Activated naive CD4-positive, alpha-beta T cell treated with anti-CD3 and anti-CD28 coated beads for 36 hours (primary cell): ENCODE data around the gene TUBGCP3. TPM values are rescaled to one million over a fixed set of nuclear protein-coding genes. Genes with fewer than 3 reads are reported as not detected.

Source experiments
- CTCF ChIA-PET: fragments of 350-600 bp; sonication (Branson Sonifier 250); formaldehyde crosslinking; loops from one replicate; lab custom pipeline; 2021; ENCODE audit warnings: antibody characterized with exemption; lab: Charles Lee
- DNase-seq: peaks from one replicate; pipeline ENCODE4 v3.0.0-alpha.2; 2020
- H3K27ac Mint-ChIP-seq: one replicate; pipeline ENCODE4 v1.8.0; 2021; ENCODE audit warnings: mild to moderate bottlenecking, mixed read lengths
- H3K27me3 Mint-ChIP-seq: one replicate; pipeline ENCODE4 v1.8.0; 2021; ENCODE audit warnings: low read depth, mixed read lengths
- H3K36me3 Mint-ChIP-seq: one replicate; pipeline ENCODE4 v1.8.0; 2021; ENCODE audit warnings: low read depth, mixed read lengths
- H3K4me1 Mint-ChIP-seq: one replicate; pipeline ENCODE4 v1.8.0; 2021; ENCODE audit warnings: low read depth, mixed read lengths
- H3K4me3 Mint-ChIP-seq: one replicate; pipeline ENCODE4 v1.8.0; 2021; ENCODE audit warnings: mild to moderate bottlenecking, moderate library complexity, mixed read lengths
- H3K9me3 Mint-ChIP-seq: one replicate; pipeline ENCODE4 v1.8.0; 2021; ENCODE audit warnings: mixed read lengths
- intact Hi-C: fragments of 100-400 bp; cut with micrococcal nuclease; formaldehyde crosslinking; loops from one replicate; pipeline ENCODE4 v1.15.1; 2023
- total RNA-seq, 2 experiments: library from RNA; stranded (reverse); gene quantifications; one replicate each; pipeline ENCODE4 v1.2.3, GENCODE V29; 2021

TUBGCP3 gene
- total RNA-seq, 2 experiments from 2014 or later: 87.5 to 88.3 TPM

DNA sequence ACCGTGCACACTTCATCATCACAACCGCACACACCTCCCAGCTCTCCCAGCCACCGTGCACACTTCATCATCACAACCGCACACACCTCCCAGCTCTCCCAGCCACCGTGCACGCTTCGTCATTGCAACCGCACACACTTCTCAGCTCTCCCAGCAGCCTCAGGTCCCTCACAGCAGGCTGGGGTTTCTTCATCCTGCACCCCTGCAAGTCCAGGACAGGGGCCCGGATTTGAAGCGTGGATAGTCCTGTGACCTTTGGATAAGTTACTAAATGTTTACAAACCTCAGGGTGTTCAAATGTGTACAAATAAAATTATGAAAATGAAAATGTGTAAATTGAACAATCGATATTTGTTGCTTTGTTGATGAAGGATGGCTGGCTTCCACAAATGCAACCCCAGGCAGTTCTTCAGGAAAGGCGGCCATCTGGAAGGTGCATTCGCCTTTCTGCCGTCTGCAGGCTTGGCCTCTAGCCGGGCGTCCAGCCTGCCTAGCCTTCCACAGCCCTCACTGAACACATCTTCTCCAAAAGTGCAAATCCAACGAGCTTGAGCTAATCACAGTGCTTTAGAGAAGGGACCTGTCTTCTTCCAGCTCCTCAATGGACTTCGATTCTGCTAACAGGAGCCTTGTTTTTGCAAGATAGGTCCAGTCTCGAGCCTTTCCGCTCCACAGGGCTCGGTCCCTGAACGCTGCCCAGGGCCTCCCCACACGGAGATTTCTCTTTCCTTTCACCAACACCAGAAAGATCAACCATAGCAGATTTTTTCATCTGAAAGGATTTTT, 137.6 kb downstream of the TUBGCP3 start:
- H3K27me3 Mint-ChIP-seq: peaks cover 4% of the 10 kb centered on the region
- no peaks in the 10 kb centered on the region for H3K36me3 Mint-ChIP-seq
- no peaks in the 10 kb centered on the region for H3K4me1 Mint-ChIP-seq
- intact Hi-C loops: no loop called here
- H3K4me3 Mint-ChIP-seq: no peak overlapping the region
- CTCF ChIA-PET: no interaction called here
- no peaks in the 10 kb centered on the region for H3K9me3 Mint-ChIP-seq
- no peak for DNase-seq
- H3K27ac Mint-ChIP-seq: no peak overlapping the region

DNA sequence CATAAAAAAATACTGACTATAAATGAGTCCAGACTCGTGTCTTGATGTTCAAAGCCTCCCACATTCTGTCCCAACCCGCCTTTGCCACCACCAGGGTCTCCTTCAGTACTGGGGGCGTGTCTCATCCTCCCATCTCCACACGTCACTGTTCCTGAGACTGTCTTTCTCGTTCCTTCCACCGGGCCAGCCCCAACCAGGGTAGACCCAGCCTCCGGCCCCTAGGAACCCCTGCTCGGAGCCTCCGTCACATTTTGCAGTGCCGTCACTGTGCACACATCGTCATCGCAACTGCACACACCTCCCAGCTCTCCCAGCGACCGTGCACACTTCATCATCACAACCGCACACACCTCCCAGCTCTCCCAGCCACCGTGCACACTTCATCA, 138.4 kb downstream of the TUBGCP3 start:
- no peaks in the 10 kb centered on the region for H3K36me3 Mint-ChIP-seq
- H3K4me1 Mint-ChIP-seq: no peaks in the 10 kb centered on the region
- no peaks in the 10 kb centered on the region for H3K9me3 Mint-ChIP-seq
- no peak for DNase-seq
- intact Hi-C loops: no loop called here
- CTCF ChIA-PET: no interaction called here
- H3K27ac Mint-ChIP-seq: no peak overlapping the region
- H3K4me3 Mint-ChIP-seq: no peak overlapping the region
- H3K27me3 Mint-ChIP-seq: peaks cover 6% of the 10 kb centered on the region

DNA sequence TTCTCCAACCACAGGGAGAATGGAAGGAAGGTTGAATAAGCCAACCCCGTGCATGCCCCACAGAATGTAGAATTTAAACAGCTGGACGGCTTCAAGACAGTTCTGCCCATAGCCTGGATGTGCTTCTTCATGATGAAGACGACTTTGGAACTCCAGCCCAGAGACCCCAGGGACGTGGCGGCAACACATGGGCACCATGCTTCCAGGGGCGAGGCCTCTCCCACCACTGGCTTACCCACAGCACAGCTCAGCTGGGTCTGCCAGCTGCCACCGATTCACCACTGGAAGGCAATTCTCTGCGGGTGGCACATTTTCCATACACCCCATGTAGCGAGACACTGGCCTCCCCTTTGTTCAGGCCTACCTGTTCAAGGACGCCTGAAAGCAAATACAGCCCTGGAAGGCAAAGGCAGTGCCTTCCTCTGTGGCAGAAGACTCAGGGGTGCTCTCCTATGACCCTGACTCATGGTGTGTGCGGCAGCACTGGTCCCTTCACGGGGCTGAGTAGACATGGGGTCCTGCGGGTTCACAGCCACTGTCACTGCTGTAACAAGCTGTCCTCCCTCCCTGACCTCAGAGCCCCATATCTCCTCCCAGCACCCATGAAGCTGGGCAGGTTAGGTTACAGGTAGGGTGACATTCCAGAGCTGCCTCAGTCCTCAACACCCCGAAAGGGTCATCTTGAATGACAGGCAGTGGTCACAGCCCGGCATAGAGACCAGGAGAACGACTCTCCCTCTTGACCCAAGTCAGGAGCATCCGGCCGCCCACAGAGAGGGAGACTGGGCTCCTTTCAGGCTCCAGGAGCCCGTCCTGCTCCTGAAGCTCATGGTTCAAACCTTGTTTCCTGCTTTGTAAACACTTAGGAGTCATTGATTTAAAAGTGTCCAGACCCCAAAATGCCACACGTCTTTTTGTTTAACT, 139.1 kb downstream of the TUBGCP3 start:
- intact Hi-C loops: no loop called here
- Mint-ChIP-seq H3K27me3 (peaks cover 9% of the 10 kb centered on the region), H3K27ac (no peak overlapping the region), H3K9me3 (no peaks in the 10 kb centered on the region), H3K4me3 (no peak overlapping the region), H3K4me1 (no peaks in the 10 kb centered on the region), H3K36me3 (no peaks in the 10 kb centered on the region)
- CTCF ChIA-PET: no interaction called here
- DNase-seq: no peak

DNA sequence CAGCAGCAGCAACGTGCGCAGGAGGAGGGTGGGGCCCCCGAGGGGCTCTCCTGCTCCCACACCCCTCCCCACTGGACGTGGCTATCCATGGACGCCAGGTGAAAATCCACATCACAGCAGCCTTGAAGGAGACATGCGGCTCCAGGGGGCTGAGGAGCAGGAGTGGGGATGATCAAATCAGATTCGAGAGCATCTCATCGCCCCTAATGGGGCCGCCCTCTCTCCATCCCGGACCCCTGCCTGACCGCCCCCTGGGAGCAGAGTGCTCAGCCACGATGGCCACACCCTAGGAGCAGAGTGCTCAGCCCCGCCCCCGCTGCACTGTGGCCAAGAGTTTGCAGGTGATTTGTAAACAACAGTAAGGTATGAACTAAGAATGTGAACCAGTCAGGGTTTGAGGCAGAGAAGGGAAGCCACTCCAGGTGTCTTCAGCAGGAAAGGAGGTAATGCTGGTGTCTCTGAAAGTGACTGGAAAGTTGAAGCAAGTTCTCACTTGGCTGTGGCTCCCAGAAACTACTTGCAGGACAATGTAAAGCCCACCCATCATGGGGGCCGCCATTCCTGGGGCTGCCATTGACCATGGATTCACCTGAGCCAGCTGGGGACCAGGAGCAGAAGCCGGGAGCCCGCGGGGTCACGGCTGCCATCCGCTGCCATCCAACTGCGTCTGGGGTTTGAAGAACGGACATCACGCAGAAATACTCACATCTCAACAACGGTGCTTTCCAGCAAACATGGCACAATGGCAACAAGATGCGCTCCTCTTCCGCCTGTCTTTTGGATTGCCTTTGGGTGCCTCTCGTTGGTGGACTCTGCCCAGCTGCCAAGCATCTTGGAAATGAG, 140.0 kb downstream of the TUBGCP3 start:
- no peak overlapping the region for H3K27ac Mint-ChIP-seq
- peaks cover 18% of the 10 kb centered on the region for H3K27me3 Mint-ChIP-seq
- no peak for DNase-seq
- H3K9me3 Mint-ChIP-seq: no peaks in the 10 kb centered on the region
- no peaks in the 10 kb centered on the region for H3K36me3 Mint-ChIP-seq
- intact Hi-C loops: no loop called here
- CTCF ChIA-PET: no interaction called here
- no peaks in the 10 kb centered on the region for H3K4me1 Mint-ChIP-seq
- H3K4me3 Mint-ChIP-seq: no peak overlapping the region

DNA sequence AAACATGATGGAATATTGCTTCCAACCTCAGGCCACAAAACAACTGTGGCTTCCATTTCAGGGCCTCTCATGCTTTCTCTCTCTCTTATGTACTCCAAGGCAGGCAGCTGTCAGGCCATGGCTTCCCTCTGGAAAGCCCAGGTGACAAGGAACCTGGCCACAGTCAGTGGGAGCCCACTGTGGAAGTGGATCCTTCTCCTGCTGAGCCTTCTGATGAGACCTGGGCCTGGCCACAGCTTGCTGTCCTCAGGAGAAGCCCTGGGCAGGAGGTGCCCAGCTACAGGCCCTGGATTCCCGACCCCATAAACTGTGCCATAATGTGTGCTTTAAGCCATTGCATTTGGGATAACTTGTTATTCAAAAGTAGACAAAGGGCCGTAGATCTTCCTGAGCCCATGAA, 140.6 kb downstream of the TUBGCP3 start:
- Mint-ChIP-seq H3K9me3 (no peaks in the 10 kb centered on the region), H3K36me3 (no peaks in the 10 kb centered on the region), H3K27ac (no peak overlapping the region), H3K4me3 (no peak overlapping the region), H3K4me1 (no peaks in the 10 kb centered on the region), H3K27me3 (peaks cover 18% of the 10 kb centered on the region)
- CTCF ChIA-PET: no interaction called here
- no peak for DNase-seq
- intact Hi-C loops: no loop called here

DNA sequence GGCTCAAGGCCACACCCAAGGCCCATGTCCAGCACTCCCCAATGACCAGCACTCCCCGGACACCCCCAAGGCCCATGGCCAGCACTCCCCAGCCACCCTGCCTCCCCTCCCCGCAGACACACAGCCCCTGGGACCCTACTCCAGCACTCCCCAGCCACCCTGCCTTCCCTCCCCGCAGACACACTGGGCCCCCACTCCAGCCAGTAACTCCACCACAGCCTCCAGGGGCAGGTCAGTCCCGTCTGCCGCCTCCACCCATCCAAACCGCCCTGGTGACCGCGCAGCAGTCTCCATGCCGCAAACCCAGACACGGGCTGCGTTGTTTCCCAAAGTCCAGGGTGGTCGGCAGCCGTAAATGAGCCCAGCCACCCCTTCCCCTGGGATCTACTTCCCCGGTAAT, 141.1 kb downstream of the TUBGCP3 start:
- Mint-ChIP-seq H3K27me3 (peaks cover 18% of the 10 kb centered on the region), H3K36me3 (no peaks in the 10 kb centered on the region), H3K4me1 (no peaks in the 10 kb centered on the region), H3K27ac (no peak overlapping the region), H3K4me3 (no peak overlapping the region), H3K9me3 (no peaks in the 10 kb centered on the region)
- CTCF ChIA-PET: interaction anchor here (0.8 kb wide), 1 partner anchor 1375 kb away, joined by 4 read pairs; no protein-coding TSS in a partner anchor
- DNase-seq: no peak
- intact Hi-C loops: no loop called here

DNA sequence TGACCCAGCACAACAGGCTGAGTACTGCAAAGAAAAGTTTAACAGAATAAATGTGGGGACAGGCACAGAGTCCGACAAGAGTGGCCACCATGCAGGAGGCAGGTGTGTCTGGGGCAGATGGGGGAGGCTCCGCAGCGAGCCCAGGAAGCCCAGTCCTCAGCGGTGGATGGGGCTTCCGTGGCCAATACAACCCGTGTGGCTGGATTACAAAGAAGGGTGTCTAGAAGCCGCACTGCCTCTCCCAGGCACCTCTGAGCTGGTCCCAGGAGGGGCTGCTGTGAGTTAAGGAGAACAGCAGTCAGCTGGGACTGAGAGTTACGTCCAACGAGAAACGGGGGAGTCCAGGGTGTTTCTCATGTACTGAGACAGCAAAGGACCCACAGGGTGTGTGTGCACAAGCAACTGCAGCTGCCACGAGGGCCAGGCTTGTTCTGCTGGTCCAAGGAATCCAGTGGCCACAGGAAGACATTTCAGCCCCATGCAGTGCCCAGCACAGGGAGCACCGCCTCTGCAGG, 141.5 kb downstream of the TUBGCP3 start:
- H3K4me1 Mint-ChIP-seq: no peaks in the 10 kb centered on the region
- CTCF ChIA-PET: interaction anchor here (0.8 to 0.9 kb wide), 2 partner anchors 160 to 1374 kb away, joined by 3 to 4 read pairs; no protein-coding TSS in a partner anchor
- H3K27ac Mint-ChIP-seq: no peak overlapping the region
- DNase-seq: no peak
- no peaks in the 10 kb centered on the region for H3K36me3 Mint-ChIP-seq
- H3K4me3 Mint-ChIP-seq: no peak overlapping the region
- H3K27me3 Mint-ChIP-seq: peaks cover 18% of the 10 kb centered on the region
- intact Hi-C loops: no loop called here
- H3K9me3 Mint-ChIP-seq: no peaks in the 10 kb centered on the region

DNA sequence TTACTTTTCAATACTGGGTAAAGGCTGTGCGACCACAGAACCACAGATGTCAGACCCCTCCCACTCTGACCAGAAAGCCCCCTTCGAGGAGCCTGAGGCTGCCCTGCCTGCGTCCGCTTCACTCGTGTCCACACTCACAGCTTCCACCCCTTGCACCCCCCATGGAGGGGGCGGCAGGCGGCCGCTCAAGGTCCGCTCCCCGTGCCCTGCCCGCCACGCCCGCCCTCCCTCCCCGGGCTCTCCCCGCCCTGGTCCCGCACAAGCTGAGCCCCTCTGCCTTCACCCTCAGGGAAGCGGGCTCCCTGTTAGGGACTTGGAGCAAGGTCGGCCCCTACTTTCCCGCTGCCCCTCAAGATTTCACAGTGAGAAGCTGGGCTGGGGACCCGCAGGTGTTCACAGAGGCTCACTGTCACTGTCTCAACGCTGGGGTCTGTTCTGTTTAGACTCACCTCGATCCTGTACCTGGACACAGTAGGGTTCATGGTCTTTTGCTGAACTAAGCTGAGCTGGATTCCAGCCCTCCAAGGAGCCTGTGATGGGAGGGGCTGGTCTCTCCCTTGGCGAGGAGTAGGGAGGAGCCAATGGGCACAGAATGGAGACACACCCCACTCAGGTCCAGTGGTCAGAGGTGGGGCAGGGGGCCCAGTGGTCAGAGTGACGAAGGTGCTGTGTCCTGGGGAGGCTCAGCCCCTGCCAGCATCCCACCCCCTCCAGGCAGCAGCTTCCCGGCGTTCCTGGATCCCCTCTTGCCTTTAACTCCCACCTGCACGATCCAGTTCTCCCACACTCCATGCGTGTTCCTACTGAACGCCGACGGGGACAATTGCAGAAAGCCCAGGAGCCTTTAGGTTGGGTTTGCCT, 142.3 kb downstream of the TUBGCP3 start:
- Mint-ChIP-seq H3K9me3 (no peaks in the 10 kb centered on the region), H3K27me3 (peaks cover 14% of the 10 kb centered on the region), H3K4me1 (no peaks in the 10 kb centered on the region), H3K27ac (no peak overlapping the region), H3K36me3 (no peaks in the 10 kb centered on the region), H3K4me3 (no peak overlapping the region)
- no peak for DNase-seq
- intact Hi-C loops: no loop called here
- CTCF ChIA-PET: interaction anchor here (0.6 to 0.9 kb wide), 3 partner anchors 127 to 1374 kb away, joined by 3 to 4 read pairs (median 3); no protein-coding TSS in a partner anchor

DNA sequence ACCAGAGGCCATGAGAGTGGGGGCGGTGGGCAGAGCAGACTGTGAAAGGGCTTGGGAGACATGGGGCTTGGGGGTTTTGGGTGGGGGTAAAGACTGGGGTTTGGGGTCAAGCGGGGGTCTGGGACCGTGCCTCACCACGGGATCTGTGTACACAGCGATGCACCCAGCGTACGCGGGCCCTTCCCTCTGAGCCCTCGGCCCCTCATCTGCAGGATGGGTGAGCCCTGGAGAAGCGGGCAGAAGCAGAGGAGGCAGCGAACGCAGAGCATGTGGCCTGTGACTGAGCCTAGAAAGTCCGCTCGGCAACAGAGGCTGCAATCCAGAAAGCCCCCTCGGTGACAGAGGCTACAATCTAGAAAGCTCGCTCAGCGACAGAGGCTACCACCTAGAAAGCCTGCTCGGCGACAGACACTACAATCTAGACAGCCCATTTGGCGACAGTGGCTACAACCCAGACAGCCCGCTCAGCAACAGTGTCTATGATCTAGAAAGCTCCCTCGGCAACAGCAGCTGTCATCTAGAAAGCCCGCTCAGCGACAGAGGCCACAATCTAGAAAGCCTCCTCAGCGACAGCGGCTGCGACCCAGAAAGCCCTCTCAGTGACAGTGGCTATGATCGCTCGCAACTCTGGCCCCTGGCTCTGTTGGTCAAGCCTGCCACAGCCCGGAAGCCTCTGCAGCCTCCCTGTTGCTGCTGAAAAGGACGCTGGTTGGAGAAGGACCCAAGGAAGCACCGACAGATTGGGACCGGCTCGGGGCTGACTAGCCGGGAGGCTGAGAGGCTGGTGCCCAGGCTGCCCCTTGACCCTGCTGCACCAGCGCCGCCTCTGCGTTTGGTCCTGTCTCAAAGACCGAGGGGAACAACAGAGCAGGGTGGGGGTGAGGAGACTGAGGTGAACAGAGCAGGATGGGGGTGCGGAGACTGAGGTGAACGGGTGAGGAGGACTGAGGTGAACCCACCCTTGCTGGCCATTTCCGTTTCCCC, 143.2 kb downstream of the TUBGCP3 start:
- intact Hi-C loops: loop anchor here (1.0 kb wide), 4 partner anchors 162 to 970 kb away; no protein-coding TSS in a partner anchor
- CTCF ChIA-PET: interaction anchor here (0.6 to 3.1 kb wide), 9 partner anchors 65 to 1989 kb away, joined by 3 to 8 read pairs (median 3); no protein-coding TSS in a partner anchor

DNA sequence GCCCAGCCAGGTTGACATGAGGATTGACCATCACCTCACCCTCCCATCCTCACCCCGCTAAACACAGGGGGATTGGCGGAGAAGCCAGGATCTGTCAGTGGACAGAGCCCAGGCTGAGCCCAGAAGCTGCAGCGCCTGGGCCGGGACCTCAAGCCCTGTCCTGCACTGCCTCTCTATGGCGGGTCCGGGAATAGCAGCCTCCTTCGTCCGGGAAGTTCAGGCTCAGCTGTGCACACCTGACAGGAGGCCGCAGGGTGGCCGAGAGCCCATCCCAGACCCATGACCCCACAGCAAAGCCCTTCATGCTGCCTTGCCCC, 144.0 kb downstream of the TUBGCP3 start:
- Mint-ChIP-seq H3K36me3 (no peaks in the 10 kb centered on the region), H3K9me3 (no peaks in the 10 kb centered on the region), H3K4me1 (no peaks in the 10 kb centered on the region), H3K27ac (no peak overlapping the region), H3K27me3 (peaks cover 17% of the 10 kb centered on the region), H3K4me3 (no peak overlapping the region)
- CTCF ChIA-PET: interaction anchor here (0.7 to 3.1 kb wide), 9 partner anchors 10 to 1989 kb away, joined by 3 to 8 read pairs (median 3); no protein-coding TSS in a partner anchor
- DNase-seq: peak; percentile 78
- intact Hi-C loops: loop anchor here (1.0 kb wide), 4 partner anchors 162 to 970 kb away; no protein-coding TSS in a partner anchor

More for the DNA sequence above, 143.2 kb downstream of the TUBGCP3 start:
- H3K36me3 Mint-ChIP-seq: no peaks in the 10 kb centered on the region
- peaks cover 17% of the 10 kb centered on the region for H3K27me3 Mint-ChIP-seq
- DNase-seq: no peak
- no peak overlapping the region for H3K4me3 Mint-ChIP-seq
- H3K4me1 Mint-ChIP-seq: no peaks in the 10 kb centered on the region
- no peaks in the 10 kb centered on the region for H3K9me3 Mint-ChIP-seq
- H3K27ac Mint-ChIP-seq: no peak overlapping the region
